Nephron progenitor cell (in vitro differentiated cells): ENCODE measurements around the gene NR6A1.

Source experiments
- DNase-seq: peaks from one replicate; pipeline ENCODE4 v3.0.0; 2021
- H3K27ac Mint-ChIP-seq: 2 replicates; pipeline ENCODE4 v1.8.0; 2021; ENCODE audit warnings: mild to moderate bottlenecking, moderate library complexity, mixed read lengths
- H3K27me3 Mint-ChIP-seq: 2 replicates; pipeline ENCODE4 v1.8.0; 2021; ENCODE audit warnings: mild to moderate bottlenecking, low read depth, mixed read lengths; ENCODE audit not compliant: poor library complexity
- H3K36me3 Mint-ChIP-seq: 2 replicates; pipeline ENCODE4 v1.8.0; 2021; ENCODE audit warnings: low read depth, mixed read lengths
- H3K4me1 Mint-ChIP-seq: 2 replicates; pipeline ENCODE4 v1.8.0; 2021; ENCODE audit warnings: mixed read lengths
- H3K4me3 Mint-ChIP-seq: 2 replicates; pipeline ENCODE4 v1.8.0; 2021; ENCODE audit warnings: mild to moderate bottlenecking, moderate library complexity, mixed read lengths
- H3K9me3 Mint-ChIP-seq: 2 replicates; pipeline ENCODE4 v1.8.0; 2021; ENCODE audit warnings: mild to moderate bottlenecking, moderate library complexity, mixed read lengths
- CTCF ChIP-seq: fragments of 200-600 bp; sonication (generic); IDR thresholded peaks from 2 replicates; pipeline ENCODE4 v1.5.0; 2021; ENCODE audit warnings: antibody characterized with exemption

Gene NR6A1

GRCh38 chr9:124666642-124667041 lies 104.5 kb downstream of the NR6A1 start:
- H3K27ac Mint-ChIP-seq: peak overlapping the region; percentile 86
- no peaks in the 10 kb centered on the region for H3K9me3 Mint-ChIP-seq
- H3K4me1 Mint-ChIP-seq: peaks cover 50% of the 10 kb centered on the region
- no peak overlapping the region for H3K4me3 Mint-ChIP-seq
- peaks cover 39% of the 10 kb centered on the region for H3K36me3 Mint-ChIP-seq
- H3K27me3 Mint-ChIP-seq: no peaks in the 10 kb centered on the region
- no peak for TF ChIP-seq CTCF
- DNase-seq: no peak

GRCh38 chr9:124665391-124666058 lies 105.6 kb downstream of the NR6A1 start:
- H3K36me3 Mint-ChIP-seq: peaks cover 36% of the 10 kb centered on the region
- no peaks in the 10 kb centered on the region for H3K27me3 Mint-ChIP-seq
- no peak overlapping the region for H3K4me3 Mint-ChIP-seq
- H3K4me1 Mint-ChIP-seq: peaks cover 57% of the 10 kb centered on the region
- no peak for TF ChIP-seq CTCF
- H3K9me3 Mint-ChIP-seq: no peaks in the 10 kb centered on the region
- no peak for DNase-seq
- no peak overlapping the region for H3K27ac Mint-ChIP-seq

- Mint-ChIP-seq H3K9me3 (no peaks in the 10 kb centered on the region), H3K36me3 (peaks cover 29% of the 10 kb centered on the region), H3K27ac (no peak overlapping the region)
Observed at GRCh38 chr9:124664143-124664542, 107.0 kb downstream of the NR6A1 start.

GRCh38 chr9:124663046-124663961 lies 107.8 kb downstream of the NR6A1 start:
- Mint-ChIP-seq H3K9me3 (no peaks in the 10 kb centered on the region), H3K4me3 (peak overlapping the region; percentile 100), H3K27ac (no peak overlapping the region), H3K4me1 (peaks cover 60% of the 10 kb centered on the region), H3K36me3 (peaks cover 22% of the 10 kb centered on the region), H3K27me3 (no peaks in the 10 kb centered on the region)
- TF ChIP-seq CTCF: no peak
- DNase-seq: no peak

More at GRCh38 chr9:124664143-124664542, 107.0 kb downstream of the NR6A1 start:
- no peak for DNase-seq
- H3K27me3 Mint-ChIP-seq: no peaks in the 10 kb centered on the region
- no peak overlapping the region for H3K4me3 Mint-ChIP-seq
- peaks cover 59% of the 10 kb centered on the region for H3K4me1 Mint-ChIP-seq
- TF ChIP-seq CTCF: no peak

GRCh38 chr9:124662561-124662960 lies 108.5 kb downstream of the NR6A1 start:
- Mint-ChIP-seq H3K4me3 (peak overlapping the region; percentile 100), H3K4me1 (peaks cover 61% of the 10 kb centered on the region), H3K27ac (no peak overlapping the region), H3K27me3 (no peaks in the 10 kb centered on the region), H3K36me3 (peaks cover 18% of the 10 kb centered on the region), H3K9me3 (no peaks in the 10 kb centered on the region)
- TF ChIP-seq CTCF: no peak
- DNase-seq: no peak
